Measurements from ENCODE around the gene ANXA2. TPM values are rescaled to one million over a fixed set of nuclear protein-coding genes. Genes with fewer than 3 reads are reported as not detected.

The ANXA2 gene
- total and polyA plus RNA-seq, 10 of the 15 experiments (the other 5 are each of a cell fraction or from before 2014, with no cell fraction given) = 135 to 540 (median 281) TPM

DNA sequence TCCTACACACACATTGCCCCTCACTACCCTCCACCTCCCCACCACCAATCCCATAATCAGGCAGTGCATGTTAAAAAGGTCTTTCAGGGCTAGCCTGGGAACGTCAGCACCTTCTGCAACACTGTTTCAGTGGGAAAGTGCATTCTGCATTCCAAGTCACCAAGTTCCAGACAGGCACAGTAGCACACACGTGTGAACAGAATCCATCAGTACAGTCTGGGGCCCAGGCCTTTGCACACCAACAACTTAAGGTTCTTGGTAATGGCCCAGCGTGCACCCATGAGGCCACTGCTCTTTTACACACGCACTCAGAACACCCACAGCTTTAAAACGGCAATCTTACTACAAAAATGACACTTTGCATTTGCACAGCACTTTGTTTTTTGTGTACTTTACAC lies 1.2 kb downstream of the ANXA2 start:
- H3K27me3 ChIP-seq (replicated peaks in 1 of 2; ENCODE audit: control insufficient read depth in 2 of 2, insufficient read depth in 2 of 2, low read length in 1 of 2) = no peaks in the 10 kb centered on the region
- 12% methylated on average over 5 of the region's 5 CpGs for WGBS (ENCODE audit: insufficient coverage, insufficient replicate concordance, low lambda C conversion rate, missing lambda C conversion rate)
- H3K79me2 ChIP-seq (ENCODE audit: control insufficient read depth, insufficient read depth, low read length) = peaks cover 29% of the 10 kb centered on the region
- TF ChIP-seq TCF7 (IDR thresholded peaks at IDR 0.05; ENCODE audit: borderline replicate concordance) (no peak), SIN3A (IDR thresholded peaks at IDR 0.05; ENCODE audit: low read depth, low read length) (0 out of 2 replicates have a peak, but pooled peaks have one; percentile 5), HCFC1 (IDR thresholded peaks at IDR 0.05; ENCODE audit: low read length) (no peak)
- H2AFZ ChIP-seq (ENCODE audit: control insufficient read depth, low read depth, low read length) = peak overlapping the region; percentile 89
- ATAC-seq (no peak), DNase-seq (ENCODE audit: low read depth, low spot score) (no peak), FAIRE-seq (no peak)
- peaks cover 8% of the 10 kb centered on the region; the same call in 1 of the 2 replicates for H3K4me1 ChIP-seq (ENCODE audit: control insufficient read depth, insufficient read depth, low read length)
- ChIA-PET POLR2A (no interaction called here), SMC1A (ENCODE audit: uncharacterized antibody, unreplicated experiment) (no interaction called here), RAD21 (ENCODE audit: unreplicated experiment) (interaction anchor here (1.2 to 1.7 kb wide), 3 partner anchors 175 to 189 kb away, joined by 3 read pairs; no protein-coding TSS in a partner anchor), CTCF (interaction anchor here (1.2 to 2.1 kb wide), 3 partner anchors 9 to 124 kb away, joined by 3 to 9 read pairs (median 7); no protein-coding TSS in a partner anchor)
- peak overlapping the region; percentile 88 for H3K4me3 ChIP-seq
- H3K36me3 ChIP-seq (ENCODE audit: control insufficient read depth in 2 of 2, insufficient read depth in 2 of 2, low read length in 1 of 2) = peaks cover 0 to 7% of the 10 kb centered on the region in 2 experiments; a peak in 1 of 4 replicates
- H3K27ac ChIP-seq (ENCODE audit: control insufficient read depth, insufficient read depth) = no peak overlapping the region
- intact Hi-C loops (cut with micrococcal nuclease; ENCODE audit: unreplicated experiment) = loop anchor here (2.0 to 10.0 kb wide), 3 partner anchors 82 to 709 kb away; partner anchors contain the start of genes BNIP2 and ICE2
- no peaks in the 10 kb centered on the region for H4K20me1 ChIP-seq (ENCODE audit: control insufficient read depth, insufficient read depth)
- peak overlapping the region; percentile 75; the same call in 1 of the 2 replicates for H3K9ac ChIP-seq (ENCODE audit: control insufficient read depth, insufficient read depth, low read length)
- no TSS peak for BruUV-seq (replicated peaks)
- in situ Hi-C loops (cut with MboI) = no loop called here
- peak overlapping the region; percentile 98 for H3K4me2 ChIP-seq (ENCODE audit: control insufficient read depth, insufficient read depth)
- H3K9me3 ChIP-seq (replicated peaks; ENCODE audit: control insufficient read depth, insufficient read depth, low read length) = no peaks in the 10 kb centered on the region

DNA sequence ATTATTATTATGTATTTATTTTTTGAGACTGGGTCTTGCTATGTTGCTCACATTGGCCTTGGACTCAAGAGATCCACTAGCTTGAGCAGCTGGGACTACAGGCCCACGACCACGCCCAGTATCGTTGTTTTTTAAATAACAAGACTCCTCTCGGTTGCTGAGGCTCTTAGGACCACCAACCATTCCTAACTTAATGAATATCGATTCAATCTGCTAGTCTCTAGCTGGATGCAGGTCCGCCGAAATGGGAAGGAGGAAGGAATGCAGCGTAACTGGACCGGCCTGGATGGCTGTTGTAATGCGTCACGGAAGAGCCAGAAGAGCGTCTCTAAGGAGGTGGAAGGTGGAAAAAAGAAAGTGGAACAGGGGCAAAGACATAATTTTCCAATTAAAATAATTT lies 1.7 kb downstream of the ANXA2 start:
- FAIRE-seq = no peak
- SMC1A ChIA-PET (ENCODE audit: uncharacterized antibody, unreplicated experiment) = interaction anchor here (1.6 kb wide), 1 partner anchor 9 kb away, joined by 5 read pairs; no protein-coding TSS in a partner anchor
- Histone ChIP-seq H3K4me2 (ENCODE audit: control insufficient read depth, insufficient read depth) (no peak overlapping the region; the same call in 1 of the 2 replicates), H3K36me3 (ENCODE audit: control insufficient read depth in 2 of 2, insufficient read depth in 2 of 2, low read length in 1 of 2) (peaks cover 0 to 7% of the 10 kb centered on the region in 2 experiments; a peak in 1 of 4 replicates), H3K27ac (ENCODE audit: control insufficient read depth, insufficient read depth) (no peak overlapping the region), H3K79me2 (ENCODE audit: control insufficient read depth, insufficient read depth, low read length) (peaks cover 31% of the 10 kb centered on the region), H3K9me3 (replicated peaks; ENCODE audit: control insufficient read depth, insufficient read depth, low read length) (no peaks in the 10 kb centered on the region), H2AFZ (ENCODE audit: control insufficient read depth, low read depth, low read length) (no peak overlapping the region), H3K4me3 (peak overlapping the region; percentile 88; the same call in 1 of the 2 replicates), H3K9ac (ENCODE audit: control insufficient read depth, insufficient read depth, low read length) (no peak overlapping the region), H4K20me1 (ENCODE audit: control insufficient read depth, insufficient read depth) (no peaks in the 10 kb centered on the region), H3K4me1 (ENCODE audit: control insufficient read depth, insufficient read depth, low read length) (peaks cover 8% of the 10 kb centered on the region; the same call in 1 of the 2 replicates), H3K27me3 (replicated peaks in 1 of 2; ENCODE audit: control insufficient read depth in 2 of 2, insufficient read depth in 2 of 2, low read length in 1 of 2) (no peaks in the 10 kb centered on the region)
- 94% methylated on average over 11 of the region's 12 CpGs for WGBS (ENCODE audit: insufficient coverage, insufficient replicate concordance, low lambda C conversion rate, missing lambda C conversion rate)
- TSS peak; percentile 46 for BruUV-seq (replicated peaks)
- RAD21 ChIA-PET (ENCODE audit: unreplicated experiment) = interaction anchor here (1.2 kb wide), 1 partner anchor 189 kb away, joined by 3 read pairs; no protein-coding TSS in a partner anchor
- intact Hi-C loops (cut with micrococcal nuclease; ENCODE audit: unreplicated experiment) (loop anchor here (2.0 to 10.0 kb wide), 3 partner anchors 83 to 709 kb away; partner anchors contain the start of genes BNIP2 and ICE2), in situ Hi-C loops (cut with MboI) (no loop called here)
- DNase-seq (ENCODE audit: low read depth, low spot score) = no peak
- CTCF ChIA-PET = interaction anchor here (1.2 to 2.1 kb wide), 3 partner anchors 10 to 125 kb away, joined by 3 to 9 read pairs (median 7); no protein-coding TSS in a partner anchor
- ATAC-seq = no peak
- POLR2A ChIA-PET = no interaction called here
- TF ChIP-seq EZH2 (IDR thresholded peaks at IDR 0.05; ENCODE audit: borderline replicate concordance, control insufficient read depth, low read depth, low read length) = no peak
- TF ChIP-seq, protein P1, sequence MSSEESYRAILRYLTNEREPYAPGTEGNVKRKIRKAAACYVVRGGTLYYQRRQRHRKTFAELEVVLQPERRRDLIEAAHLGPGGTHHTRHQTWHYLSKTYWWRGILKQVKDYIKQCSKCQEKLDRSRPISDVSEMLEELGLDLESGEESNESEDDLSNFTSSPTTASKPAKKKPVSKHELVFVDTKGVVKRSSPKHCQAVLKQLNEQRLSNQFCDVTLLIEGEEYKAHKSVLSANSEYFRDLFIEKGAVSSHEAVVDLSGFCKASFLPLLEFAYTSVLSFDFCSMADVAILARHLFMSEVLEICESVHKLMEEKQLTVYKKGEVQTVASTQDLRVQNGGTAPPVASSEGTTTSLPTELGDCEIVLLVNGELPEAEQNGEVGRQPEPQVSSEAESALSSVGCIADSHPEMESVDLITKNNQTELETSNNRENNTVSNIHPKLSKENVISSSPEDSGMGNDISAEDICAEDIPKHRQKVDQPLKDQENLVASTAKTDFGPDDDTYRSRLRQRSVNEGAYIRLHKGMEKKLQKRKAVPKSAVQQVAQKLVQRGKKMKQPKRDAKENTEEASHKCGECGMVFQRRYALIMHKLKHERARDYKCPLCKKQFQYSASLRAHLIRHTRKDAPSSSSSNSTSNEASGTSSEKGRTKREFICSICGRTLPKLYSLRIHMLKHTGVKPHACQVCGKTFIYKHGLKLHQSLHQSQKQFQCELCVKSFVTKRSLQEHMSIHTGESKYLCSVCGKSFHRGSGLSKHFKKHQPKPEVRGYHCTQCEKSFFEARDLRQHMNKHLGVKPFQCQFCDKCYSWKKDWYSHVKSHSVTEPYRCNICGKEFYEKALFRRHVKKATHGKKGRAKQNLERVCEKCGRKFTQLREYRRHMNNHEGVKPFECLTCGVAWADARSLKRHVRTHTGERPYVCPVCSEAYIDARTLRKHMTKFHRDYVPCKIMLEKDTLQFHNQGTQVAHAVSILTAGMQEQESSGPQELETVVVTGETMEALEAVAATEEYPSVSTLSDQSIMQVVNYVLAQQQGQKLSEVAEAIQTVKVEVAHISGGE (CRISPR knock-in tag; IDR thresholded peaks at IDR 0.05) = no peak
- TF ChIP-seq, protein P2, sequence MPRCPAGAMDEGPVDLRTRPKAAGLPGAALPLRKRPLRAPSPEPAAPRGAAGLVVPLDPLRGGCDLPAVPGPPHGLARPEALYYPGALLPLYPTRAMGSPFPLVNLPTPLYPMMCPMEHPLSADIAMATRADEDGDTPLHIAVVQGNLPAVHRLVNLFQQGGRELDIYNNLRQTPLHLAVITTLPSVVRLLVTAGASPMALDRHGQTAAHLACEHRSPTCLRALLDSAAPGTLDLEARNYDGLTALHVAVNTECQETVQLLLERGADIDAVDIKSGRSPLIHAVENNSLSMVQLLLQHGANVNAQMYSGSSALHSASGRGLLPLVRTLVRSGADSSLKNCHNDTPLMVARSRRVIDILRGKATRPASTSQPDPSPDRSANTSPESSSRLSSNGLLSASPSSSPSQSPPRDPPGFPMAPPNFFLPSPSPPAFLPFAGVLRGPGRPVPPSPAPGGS (IDR thresholded peaks at IDR 0.05; ENCODE audit: borderline replicate concordance, insufficient read depth, low read depth, low read length, poor library complexity, severe bottlenecking) = no peak
- TF ChIP-seq, protein P3, sequence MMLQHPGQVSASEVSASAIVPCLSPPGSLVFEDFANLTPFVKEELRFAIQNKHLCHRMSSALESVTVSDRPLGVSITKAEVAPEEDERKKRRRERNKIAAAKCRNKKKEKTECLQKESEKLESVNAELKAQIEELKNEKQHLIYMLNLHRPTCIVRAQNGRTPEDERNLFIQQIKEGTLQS (IDR thresholded peaks at IDR 0.05; ENCODE audit: borderline replicate concordance, extremely low read depth, low read depth, low read length) = no peak
- no peak for TF ChIP-seq ZNF384 (IDR thresholded peaks at IDR 0.05; ENCODE audit: borderline replicate concordance, low read depth, low read length)
- no peak for TF ChIP-seq NFXL1 (IDR thresholded peaks at IDR 0.05; ENCODE audit: borderline replicate concordance)
- no peak for TF ChIP-seq STAT3 (IDR thresholded peaks at IDR 0.05; ENCODE audit: low read depth, low read length)
- TF ChIP-seq STAT1 (conservative IDR thresholded peaks at IDR 0.05) = no peak
